Hepatocyte (in vitro differentiated cells): ENCODE measurements around the gene FNBP1L.

Source experiments
- CTCF ChIP-seq: fragments of 200-600 bp; sonication (generic); IDR thresholded peaks from 2 replicates; pipeline ENCODE4 v1.5.1; 2016; ENCODE audit warnings: antibody characterized with exemption, mild to moderate bottlenecking; ENCODE audit not compliant: poor library complexity
- EZH2phosphoT487 ChIP-seq: fragments of 200-600 bp; sonication (generic); IDR thresholded peaks from one replicate; pipeline ENCODE4 v1.6.1; 2018; ENCODE audit warnings: antibody characterized with exemption, mild to moderate bottlenecking, low read depth, moderate library complexity; ENCODE audit not compliant: unreplicated experiment, severe bottlenecking

- TF ChIP-seq CTCF (no peak), EZH2phosphoT487 (no peak)
Observed at GRCh38 chr1:93598861-93599439, 151.0 kb downstream of the FNBP1L start.
